ACHN (cell line): ENCODE data around the gene DHRS7C.

Experiments
- DNase-seq: peaks from one replicate; pipeline ENCODE4 v3.0.0-alpha.2; 2015
- in situ Hi-C: cut with HindIII; loops from 2 replicates; pipeline ENCODE4 v1.10.0; 2017; ENCODE audit warnings: low sequenced_read_pairs, low pct_ligation_motif_present, low pct_unique_long_range_greater_than_20kb

DHRS7C gene

DNA sequence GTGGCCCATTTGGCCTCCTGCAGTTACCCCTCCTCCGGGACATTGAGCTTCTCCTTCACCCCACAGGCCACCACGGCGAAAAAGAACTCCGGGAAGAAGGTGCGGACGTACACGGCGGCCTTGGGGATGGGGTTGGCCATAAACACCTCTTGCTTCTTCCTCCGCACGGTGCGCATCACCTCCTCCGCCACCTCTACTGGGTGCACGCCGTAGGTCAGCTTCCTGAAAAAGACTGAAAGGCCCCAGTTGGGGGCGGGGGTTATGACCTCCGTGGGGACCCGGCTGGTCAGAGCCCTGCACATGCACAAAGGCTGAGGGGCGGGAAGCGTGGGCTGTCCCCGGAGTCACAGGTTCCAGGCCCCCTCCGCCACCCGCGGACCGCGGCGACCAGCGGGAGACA, 19.9 kb downstream of the DHRS7C start:
- in situ Hi-C loops, result no loop called here
- no peak for DNase-seq

DNA sequence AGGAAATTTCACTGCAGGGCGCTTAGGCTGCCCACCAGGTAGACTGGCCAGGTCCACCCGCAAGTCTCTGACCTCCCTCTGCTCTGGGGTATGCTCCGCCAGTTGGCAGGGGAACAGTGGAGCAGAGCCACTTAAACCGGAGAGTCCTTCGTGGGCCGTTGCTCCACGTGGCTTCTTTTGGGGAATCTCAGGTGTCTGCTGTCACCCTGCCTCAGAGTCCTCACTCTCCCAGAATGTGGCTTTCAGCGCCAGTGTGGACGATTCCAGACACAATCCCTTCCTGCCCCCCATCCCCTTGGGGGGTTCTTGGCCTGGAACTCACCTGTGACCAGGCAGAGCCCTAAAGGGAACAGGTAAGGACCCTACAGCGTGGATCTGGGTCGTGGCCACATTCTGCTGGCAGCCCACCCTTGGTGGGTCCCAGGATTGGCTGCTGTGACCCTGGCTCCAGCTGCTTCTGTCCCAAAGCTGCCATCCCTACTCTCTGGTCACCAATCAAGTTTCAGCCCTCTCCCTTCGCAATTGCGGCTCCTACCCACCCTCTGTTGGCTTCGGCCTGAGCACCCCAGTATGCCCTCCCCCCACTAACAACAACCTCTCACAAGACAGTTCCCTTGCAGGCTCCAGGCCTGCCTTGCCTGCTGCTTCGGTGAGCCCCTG, 22.2 kb downstream of the DHRS7C start:
- in situ Hi-C loops, result no loop called here
- no peak for DNase-seq

DNA sequence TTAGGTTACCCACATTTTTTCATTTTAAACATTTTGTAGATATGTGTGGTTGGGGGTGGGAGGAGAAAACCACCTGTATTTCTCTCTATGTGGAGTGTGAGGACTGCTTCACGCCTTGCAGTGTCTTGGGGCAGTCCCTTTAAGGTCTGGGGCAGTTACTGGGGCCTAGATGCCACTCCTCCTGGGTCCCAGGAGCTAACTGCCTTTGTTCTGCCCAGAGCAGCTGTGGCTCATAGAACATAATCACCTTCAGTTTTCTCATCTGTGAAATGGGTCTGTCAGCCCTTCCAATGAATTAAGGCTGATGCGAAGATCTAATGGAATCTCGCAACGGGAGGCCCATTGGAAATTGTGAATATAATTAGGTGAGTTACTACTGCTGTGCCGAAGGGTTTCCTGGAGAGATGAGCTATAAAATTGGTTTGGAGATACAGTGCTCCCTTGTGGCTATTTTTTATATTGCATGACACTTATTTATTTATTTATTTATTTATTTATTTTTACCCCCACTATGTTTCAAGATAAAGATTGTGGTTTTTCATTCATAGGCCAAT, 22.9 kb downstream of the DHRS7C start:
- in situ Hi-C loops, result no loop called here
- peak; percentile 51 for DNase-seq

DNA sequence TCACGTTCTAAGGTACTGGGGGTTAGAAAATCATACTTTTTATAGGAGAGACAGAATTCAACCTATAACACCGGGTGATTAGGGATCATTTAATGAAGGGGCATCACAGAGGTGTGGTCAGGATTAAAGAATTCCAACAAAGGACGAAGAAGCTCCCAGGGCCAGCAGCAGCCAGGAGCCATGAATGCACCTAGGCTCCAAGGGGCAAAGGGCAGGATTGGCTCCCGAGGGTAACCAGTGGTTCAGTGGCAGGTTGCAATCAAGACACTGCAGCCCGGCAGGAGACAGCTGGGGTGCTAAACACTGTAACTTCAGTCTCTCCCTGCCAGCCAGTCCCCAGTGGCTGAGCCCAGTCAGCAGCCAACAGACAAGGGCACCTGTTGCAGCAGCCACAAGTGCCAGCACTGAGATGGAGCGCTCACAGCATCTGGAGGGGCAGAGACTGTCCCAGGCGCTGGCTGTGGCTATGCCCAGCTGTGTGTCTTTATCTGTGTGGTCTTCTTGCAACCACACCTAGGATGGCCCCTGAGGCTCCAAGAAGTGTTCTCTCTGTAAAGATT, 23.9 kb downstream of the DHRS7C start:
- in situ Hi-C loops, result no loop called here
- no peak for DNase-seq

DNA sequence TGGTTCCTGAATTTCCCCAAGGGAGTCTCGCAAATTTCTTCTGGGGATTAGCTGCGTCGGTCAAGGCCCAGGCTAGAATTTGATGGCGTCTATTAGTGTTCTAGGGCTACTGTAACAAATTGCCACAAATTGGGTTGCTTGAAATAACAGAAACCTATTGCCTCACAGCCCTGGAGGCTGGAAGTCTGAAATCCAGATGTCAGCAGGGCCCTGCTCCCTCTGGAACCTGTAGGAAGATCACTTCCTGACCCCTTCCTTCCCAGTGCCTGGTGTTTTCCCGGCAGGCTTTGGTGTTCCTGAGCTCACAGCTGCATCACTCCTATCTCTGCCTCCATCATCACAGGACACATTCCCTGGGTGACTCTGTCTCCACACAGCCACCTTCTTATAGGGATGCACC, 24.4 kb downstream of the DHRS7C start:
- no peak for DNase-seq
- in situ Hi-C loops, result no loop called here

DNA sequence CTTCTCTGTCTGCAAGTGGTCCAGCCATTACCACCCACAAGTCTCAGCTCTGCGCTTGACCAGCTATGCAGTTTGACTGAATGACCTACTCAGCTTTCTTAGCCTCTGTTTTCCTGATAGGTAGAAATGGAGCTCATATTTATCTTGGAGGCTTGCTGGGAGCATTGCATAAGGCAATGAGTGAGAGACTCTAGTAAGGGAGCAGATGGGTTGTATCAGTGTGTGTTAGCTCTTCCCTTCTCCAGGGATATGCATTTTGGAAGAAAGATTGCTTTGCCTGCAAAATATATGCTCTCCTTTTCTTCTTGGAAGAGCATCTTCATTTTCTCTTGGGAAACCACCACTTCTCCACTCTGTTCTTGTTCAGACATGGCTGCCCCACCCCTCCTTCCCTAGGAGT, 26.1 kb downstream of the DHRS7C start:
- in situ Hi-C loops, result no loop called here

DNA sequence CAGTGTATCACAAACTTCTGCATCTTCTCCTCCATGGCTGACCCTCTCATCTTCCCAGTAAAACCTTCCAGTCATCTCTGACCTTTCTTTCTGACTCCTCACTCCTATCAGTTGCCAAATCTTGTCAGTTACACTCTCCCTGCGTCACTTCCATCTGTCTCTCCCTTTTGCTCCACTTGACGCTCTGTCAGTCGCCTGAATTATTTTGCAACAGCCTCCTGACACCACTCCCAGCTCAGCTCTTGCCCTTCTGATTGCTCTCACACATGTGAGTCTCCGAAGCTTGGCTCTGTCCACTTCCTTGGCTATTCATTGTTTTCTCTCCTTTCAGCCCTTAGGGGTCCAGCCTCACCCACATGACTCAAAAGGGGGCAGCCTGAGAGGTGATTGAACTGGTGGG, 27.7 kb downstream of the DHRS7C start:
- in situ Hi-C loops, result no loop called here
- no peak for DNase-seq

More for the DNA sequence above, 26.1 kb downstream of the DHRS7C start:
- DNase-seq, result no peak

DNA sequence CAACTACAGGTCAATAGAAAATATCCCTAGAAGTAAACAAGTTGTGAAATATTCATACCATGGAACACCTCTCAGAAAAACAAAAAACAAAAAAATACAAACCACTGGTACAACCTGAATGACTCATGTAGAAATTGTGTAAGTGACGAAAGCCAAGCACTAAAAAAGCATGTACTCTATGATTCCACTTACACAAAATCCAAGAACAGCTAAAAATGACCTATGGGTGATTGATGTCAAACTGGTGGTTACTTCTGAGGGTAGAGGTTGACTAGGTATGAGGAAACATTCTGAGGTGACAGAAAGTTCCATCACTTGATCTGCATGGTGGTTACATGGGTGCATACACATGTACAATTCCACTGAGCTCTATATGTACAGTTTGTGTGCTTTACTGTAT, 31.1 kb downstream of the DHRS7C start:
- DNase-seq, result no peak
- in situ Hi-C loops, result no loop called here

DNA sequence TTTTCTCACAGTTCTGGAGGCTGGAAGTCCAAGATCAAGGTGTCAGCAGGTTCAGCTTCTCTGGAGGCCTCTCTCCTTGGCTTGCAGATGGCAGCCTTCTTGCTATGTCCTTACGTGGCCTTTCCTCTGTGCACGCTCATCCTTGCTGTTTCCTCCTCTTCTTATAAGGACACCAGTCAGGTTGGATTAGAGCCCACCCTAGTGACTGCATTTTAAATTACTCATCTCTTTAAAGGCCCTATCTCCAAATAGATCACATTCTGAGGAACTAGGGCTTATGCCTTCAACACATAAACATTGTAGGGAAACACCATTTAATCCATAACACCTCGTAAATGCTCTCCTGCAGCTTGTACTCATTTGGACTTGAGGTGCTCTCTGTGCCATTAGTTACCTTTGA, 36.3 kb downstream of the DHRS7C start:
- in situ Hi-C loops, result no loop called here
- no peak for DNase-seq

DNA sequence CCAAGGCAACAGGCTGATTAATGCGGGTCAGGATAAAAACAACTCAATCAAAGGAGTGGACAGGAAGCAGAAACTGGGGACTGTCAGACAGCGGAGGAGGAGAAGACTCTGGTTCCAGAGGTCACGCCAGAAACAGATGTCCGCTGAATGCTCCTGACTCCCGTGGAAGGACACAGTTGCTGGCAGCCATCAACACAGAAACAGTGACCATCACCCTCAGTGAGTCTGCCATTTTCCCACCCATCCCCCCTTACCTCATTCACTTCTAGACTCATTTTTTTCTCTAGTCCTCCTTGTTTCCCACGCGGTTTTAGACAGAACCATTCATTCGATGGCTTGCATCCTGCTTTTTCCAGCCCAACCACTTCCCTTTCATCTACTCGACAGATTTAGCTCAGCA, 40.9 kb downstream of the DHRS7C start:
- no peak for DNase-seq
- in situ Hi-C loops, result no loop called here

DNA sequence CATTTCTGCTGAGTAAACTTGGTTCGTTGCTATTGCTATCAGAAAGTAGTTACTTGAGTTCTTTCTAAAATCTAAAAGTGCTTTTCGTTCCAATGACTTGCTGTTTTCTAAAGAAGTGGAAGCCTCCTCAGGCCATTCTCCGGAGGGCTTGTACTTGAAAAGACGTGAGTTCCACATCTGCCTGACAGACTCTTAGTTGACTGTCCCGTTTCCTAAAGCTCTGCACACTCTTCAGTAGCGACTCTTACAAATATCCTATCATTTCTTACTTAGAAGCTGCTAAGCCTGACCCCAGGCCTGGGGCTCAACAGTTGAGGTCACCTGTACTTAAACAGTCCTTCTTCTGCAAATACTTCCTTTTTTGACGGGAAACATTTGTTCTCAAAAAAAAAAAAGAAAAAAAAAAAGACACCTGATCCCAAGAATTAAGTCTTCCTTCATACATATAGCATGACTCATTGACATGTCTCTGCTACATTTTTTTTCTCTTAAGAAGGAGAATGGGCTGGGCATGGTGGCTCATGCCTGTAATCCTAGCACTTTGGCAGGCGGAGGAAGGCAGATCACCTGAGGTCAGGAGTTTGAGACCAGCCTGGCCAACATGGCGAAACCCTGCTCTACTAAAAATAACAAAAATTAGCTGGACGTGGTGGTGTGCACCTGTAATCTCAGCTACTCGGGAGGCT, 61.5 kb downstream of the DHRS7C start:
- DNase-seq, result peak; percentile 50
- in situ Hi-C loops, result no loop called here

DNA sequence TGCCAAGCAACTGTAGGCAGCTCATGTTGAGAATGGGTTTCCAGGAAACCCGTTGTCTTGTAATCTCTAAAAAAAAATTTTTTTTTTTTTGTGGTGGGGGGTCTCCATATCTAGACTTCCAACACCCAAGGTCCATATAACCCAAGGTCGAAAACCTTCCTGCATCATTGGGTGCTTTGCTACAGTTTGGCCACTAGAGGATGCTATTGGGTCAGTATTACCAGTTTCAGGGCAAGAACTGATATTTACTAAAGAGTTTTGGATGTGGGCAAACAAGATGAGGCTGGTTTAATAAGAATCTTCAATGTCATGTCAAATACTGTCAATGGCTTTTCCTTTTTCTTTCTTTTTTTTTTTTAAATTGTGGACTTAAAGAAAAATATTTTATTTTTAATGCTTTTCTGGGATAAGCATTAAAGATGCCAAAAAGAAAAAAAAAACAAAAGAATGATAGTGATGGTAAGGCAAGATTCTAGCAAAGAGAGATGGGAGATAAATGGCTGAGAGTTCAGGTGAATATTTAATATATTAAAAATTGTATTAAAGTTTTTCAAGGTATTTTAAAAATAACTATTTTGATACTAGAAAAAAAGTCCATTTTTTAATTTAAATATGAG, 62.2 kb downstream of the DHRS7C start:
- in situ Hi-C loops, result no loop called here
- peak; percentile 69 for DNase-seq

DNA sequence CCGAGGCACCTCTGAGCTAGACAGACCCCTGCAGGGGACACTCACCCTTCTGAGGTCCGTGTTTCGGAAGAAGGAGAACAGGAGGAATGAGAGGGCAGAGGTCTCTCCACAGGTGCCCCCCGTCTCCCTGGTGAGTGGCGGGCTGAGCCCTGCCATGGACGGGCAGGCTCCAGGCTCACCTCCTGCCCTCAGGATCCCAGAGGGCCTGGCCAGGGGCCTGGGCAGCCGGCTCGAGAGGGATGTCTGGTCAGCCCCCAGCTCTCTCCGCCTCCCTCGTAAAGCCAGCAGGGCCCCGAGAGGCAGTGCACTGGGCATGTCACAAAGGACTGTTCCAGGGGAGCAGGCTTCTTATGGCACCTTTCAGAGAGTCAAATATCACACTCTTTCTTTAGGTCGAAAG, 62.8 kb downstream of the DHRS7C start:
- in situ Hi-C loops, result no loop called here
- no peak for DNase-seq

DNA sequence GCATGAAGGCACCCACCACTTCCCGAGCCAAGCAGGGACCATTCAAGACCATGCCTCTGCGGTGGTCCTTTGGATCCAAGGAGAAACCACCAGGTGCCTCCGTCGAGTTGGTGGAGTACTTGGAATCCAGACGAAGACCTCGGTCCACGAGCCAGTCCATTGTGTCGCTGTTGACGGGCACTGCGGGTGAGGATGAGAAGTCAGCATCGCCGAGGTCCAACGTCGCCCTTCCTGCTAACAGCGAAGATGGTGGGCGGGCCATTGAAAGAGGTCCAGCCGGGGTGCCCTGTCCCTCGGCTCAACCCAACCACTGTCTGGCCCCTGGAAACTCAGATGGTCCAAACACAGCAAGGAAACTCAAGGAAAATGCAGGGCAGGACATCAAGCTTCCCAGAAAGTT, 63.4 kb downstream of the DHRS7C start:
- in situ Hi-C loops, result no loop called here
- DNase-seq, result no peak

DNA sequence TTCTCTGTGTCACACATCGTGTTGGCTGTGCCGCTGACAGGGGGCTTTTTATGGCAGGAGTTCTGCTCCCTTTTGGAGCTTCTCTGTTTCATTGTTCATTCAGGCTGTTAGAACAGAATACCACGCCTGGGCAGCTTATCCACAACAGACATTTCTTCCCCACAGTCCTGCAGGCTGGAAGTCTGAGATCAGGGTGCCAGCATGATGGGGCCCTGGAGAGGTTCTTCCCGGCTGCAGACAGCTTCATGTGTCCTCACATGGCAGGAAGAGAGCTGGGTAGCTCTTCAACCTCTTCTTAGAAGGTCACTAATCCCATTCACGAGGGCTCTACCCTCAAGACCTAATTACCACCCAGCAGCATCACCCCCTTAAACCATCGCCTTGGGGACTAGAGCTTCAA, 65.1 kb downstream of the DHRS7C start:
- DNase-seq, result no peak
- in situ Hi-C loops, result no loop called here

DNA sequence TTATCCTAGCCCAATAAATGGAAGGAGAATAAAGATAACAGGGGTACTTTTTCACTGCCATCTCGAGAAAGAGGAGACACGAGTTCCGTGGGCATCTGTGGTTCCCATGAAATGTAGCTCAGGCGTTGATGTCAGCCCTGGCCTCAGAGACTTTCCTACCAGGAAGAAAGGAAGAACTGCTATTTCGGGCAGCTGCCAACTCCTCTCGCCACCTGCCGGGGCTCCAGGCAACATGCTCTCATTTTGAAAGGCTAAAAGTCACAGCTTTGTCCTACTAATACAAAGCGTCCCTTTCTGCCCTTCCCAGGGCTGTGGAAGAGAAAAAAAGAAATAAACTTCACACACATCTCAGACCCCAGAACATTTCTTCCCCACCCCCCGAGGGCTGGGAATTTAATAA, 65.8 kb downstream of the DHRS7C start:
- in situ Hi-C loops, result no loop called here
- DNase-seq, result no peak
